ENCODE results near the gene SKIC8. TPM values are rescaled to one million over a fixed set of nuclear protein-coding genes. Genes with fewer than 3 reads are reported as not detected.

Gene SKIC8
- total RNA-seq, 1 experiment from 2014 or later = 55.5 TPM

DNA sequence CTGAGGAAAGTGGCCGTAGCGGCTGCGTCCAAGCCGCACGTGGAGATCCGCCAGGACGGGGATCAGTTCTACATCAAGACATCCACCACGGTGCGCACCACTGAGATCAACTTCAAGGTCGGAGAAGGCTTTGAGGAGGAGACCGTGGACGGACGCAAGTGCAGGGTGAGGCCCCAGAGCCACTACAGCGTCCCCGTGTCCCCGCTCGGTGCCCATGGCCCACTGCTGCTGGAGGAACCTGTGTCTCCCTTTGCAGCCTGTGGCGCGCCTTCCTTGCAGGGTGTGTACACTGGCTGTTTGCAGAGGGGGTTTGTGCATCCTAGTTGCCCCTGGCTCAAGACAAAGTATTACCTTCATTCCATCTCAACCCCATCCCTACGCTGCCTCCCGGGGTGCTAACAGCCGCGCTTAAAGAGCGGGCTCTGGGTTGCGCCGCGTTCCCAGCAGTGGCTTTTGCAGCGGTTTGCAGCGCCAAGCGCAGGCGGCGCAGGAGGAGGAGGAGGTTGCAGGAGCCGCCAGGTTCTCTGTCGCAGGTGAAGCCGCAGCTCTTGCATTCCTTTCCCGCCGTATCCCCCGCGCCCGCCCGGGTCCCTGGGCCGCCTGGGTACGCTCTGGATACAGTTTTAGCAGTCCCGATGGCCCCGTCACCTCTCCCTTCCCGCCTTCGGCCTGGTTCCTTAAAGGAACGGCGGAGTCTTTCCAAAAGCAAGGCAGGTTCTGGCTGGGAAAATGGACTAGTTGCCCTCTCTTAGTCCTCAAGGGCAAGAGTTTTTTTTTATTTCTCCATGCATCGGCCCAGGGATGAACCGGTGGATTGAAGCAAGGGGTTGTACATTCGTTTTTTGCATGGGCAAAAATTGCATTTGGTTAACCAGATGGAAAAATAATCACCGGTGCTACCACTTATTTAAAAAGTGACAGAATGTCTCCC lies 41.9 kb upstream of the SKIC8 start:
- peaks cover 14% of the 10 kb centered on the region for H3K27me3 ChIP-seq (replicated peaks; ENCODE audit: insufficient read depth, low read depth, low read length, poor library complexity)
- POLR2A ChIA-PET (ENCODE audit: low non-redundant PET) = no interaction called here
- no TSS peak for BruUV-seq (replicated peaks)
- no peaks in the 10 kb centered on the region for H3K9me3 ChIP-seq (ENCODE audit: low read depth, low read length, poor library complexity, severe bottlenecking)
- intact Hi-C loops (cut with micrococcal nuclease; ENCODE audit: unreplicated experiment) = no loop called here
- no peaks in the 10 kb centered on the region for H3K36me3 ChIP-seq (ENCODE audit: insufficient read depth, low read length, poor library complexity, severe bottlenecking)
- no peak for TF ChIP-seq EZH2 (IDR thresholded peaks at IDR 0.05; ENCODE audit: borderline replicate concordance, low read depth, low read length, poor library complexity, severe bottlenecking)
- TF ChIP-seq, protein P1, sequence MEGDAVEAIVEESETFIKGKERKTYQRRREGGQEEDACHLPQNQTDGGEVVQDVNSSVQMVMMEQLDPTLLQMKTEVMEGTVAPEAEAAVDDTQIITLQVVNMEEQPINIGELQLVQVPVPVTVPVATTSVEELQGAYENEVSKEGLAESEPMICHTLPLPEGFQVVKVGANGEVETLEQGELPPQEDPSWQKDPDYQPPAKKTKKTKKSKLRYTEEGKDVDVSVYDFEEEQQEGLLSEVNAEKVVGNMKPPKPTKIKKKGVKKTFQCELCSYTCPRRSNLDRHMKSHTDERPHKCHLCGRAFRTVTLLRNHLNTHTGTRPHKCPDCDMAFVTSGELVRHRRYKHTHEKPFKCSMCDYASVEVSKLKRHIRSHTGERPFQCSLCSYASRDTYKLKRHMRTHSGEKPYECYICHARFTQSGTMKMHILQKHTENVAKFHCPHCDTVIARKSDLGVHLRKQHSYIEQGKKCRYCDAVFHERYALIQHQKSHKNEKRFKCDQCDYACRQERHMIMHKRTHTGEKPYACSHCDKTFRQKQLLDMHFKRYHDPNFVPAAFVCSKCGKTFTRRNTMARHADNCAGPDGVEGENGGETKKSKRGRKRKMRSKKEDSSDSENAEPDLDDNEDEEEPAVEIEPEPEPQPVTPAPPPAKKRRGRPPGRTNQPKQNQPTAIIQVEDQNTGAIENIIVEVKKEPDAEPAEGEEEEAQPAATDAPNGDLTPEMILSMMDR (conservative IDR thresholded peaks at IDR 0.05; ENCODE audit: low read depth, low read length) = no peak
- H3K27ac ChIP-seq (ENCODE audit: low read depth, low read length, poor library complexity, severe bottlenecking) = no peak overlapping the region
- peak overlapping the region; percentile 58 for H3K4me3 ChIP-seq (ENCODE audit: low read depth, low read length, poor library complexity, severe bottlenecking)
- CTCF ChIA-PET = no interaction called here
- peaks cover 9% of the 10 kb centered on the region for H3K4me1 ChIP-seq (ENCODE audit: insufficient read depth, low read length, poor library complexity, severe bottlenecking)
- DNase-seq (ENCODE audit: low spot score) = no peak

DNA sequence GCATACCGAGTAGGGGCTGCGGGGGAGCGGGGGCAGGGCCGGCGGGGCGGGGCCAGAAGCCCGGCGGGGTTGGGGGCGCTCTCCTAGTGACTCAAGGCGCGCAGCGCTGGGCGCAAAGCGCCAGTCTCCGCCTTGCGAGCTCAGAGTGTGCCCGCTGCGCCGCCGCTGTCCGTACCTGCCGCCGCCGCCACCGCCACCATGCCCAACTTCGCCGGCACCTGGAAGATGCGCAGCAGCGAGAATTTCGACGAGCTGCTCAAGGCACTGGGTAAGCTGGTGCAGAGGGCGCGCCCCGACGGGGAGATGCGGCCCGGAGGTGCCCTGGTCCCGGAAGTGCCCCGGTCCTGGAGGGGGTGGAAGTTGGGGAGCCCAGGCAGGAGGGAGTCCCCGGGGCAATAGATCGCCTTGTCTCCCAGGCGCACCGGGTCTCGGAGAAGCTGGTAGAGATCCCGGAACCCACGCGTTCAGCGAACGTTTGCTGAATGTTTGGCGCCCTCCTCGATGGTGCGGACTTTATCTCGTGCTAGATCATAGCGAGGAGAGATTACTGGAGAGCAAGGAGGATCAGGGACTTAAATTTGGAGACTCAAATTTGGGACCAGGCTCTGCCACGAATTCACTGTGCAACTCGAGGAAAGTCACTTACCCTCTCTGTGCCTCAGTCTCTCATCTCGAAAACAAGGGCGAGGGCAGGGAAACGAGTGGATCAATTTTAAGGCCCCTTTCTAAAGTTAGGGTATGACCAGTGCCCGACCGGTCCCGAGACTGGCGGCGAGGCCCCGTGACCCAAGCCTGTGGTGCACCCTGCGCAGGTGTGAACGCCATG lies 41.0 kb upstream of the SKIC8 start, which contains the start of gene CRABP1:
CRABP1 (plus strand) TSS at position 123 of the 826 bp plus-strand sequence; CDS start at position 199, 76 bp downstream.
- CTCF ChIA-PET = no interaction called here

DNA sequence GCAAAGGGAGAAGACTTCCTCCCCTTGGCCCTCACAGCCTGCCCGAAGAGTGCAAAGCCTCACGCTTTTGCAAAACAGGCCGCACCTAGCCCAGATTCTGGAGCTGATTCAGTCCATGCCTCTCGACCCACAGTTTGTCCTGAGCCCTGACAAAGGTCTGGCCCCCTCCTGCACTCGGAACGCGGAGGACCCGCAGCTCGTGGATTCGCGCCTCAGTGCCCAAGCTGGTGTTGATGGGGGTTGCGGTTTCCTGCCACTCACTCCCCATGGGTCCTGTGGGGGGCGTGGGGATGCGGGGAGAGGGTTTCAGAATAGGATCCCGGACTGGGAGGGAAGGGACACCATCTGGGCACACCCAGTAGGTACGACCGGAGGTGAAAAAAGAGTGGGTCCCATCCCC lies 40.1 kb upstream of the SKIC8 start:
- intact Hi-C loops (cut with micrococcal nuclease; ENCODE audit: unreplicated experiment) = no loop called here
- BruUV-seq (replicated peaks) = no TSS peak
- DNase-seq (ENCODE audit: low spot score) = no peak
- Histone ChIP-seq H3K4me3 (ENCODE audit: low read depth, low read length, poor library complexity, severe bottlenecking) (peak overlapping the region; percentile 58), H3K27me3 (replicated peaks; ENCODE audit: insufficient read depth, low read depth, low read length, poor library complexity) (peaks cover 14% of the 10 kb centered on the region), H3K36me3 (ENCODE audit: insufficient read depth, low read length, poor library complexity, severe bottlenecking) (no peaks in the 10 kb centered on the region), H3K9me3 (ENCODE audit: low read depth, low read length, poor library complexity, severe bottlenecking) (no peaks in the 10 kb centered on the region), H3K4me1 (ENCODE audit: insufficient read depth, low read length, poor library complexity, severe bottlenecking) (peaks cover 9% of the 10 kb centered on the region), H3K27ac (ENCODE audit: low read depth, low read length, poor library complexity, severe bottlenecking) (no peak overlapping the region)
- no peak for TF ChIP-seq EZH2 (IDR thresholded peaks at IDR 0.05; ENCODE audit: borderline replicate concordance, low read depth, low read length, poor library complexity, severe bottlenecking)
- TF ChIP-seq, protein P1 (conservative IDR thresholded peaks at IDR 0.05; ENCODE audit: low read depth, low read length) = no peak
- POLR2A ChIA-PET (ENCODE audit: low non-redundant PET) = no interaction called here
- CTCF ChIA-PET = no interaction called here

More for the DNA sequence above, 41.0 kb upstream of the SKIC8 start, which contains the start of gene CRABP1:
- Histone ChIP-seq H3K9me3 (ENCODE audit: low read depth, low read length, poor library complexity, severe bottlenecking) (no peaks in the 10 kb centered on the region), H3K4me3 (ENCODE audit: low read depth, low read length, poor library complexity, severe bottlenecking) (peak within 1 kb of the TSS; percentile 58), H3K27ac (ENCODE audit: low read depth, low read length, poor library complexity, severe bottlenecking) (no peak within 1 kb of the TSS), H3K27me3 (replicated peaks; ENCODE audit: insufficient read depth, low read depth, low read length, poor library complexity) (peaks cover 14% of the 10 kb centered on the region), H3K36me3 (ENCODE audit: insufficient read depth, low read length, poor library complexity, severe bottlenecking) (no peaks in the 10 kb centered on the region), H3K4me1 (ENCODE audit: insufficient read depth, low read length, poor library complexity, severe bottlenecking) (peaks cover 9% of the 10 kb centered on the region)
- POLR2A ChIA-PET (ENCODE audit: low non-redundant PET) = no interaction called here
- peak; percentile 53 for TF ChIP-seq EZH2 (IDR thresholded peaks at IDR 0.05; ENCODE audit: borderline replicate concordance, low read depth, low read length, poor library complexity, severe bottlenecking)
- TF ChIP-seq, protein P1 (conservative IDR thresholded peaks at IDR 0.05; ENCODE audit: low read depth, low read length) = no peak; the same call in 1 of the 2 replicates
- intact Hi-C loops (cut with micrococcal nuclease; ENCODE audit: unreplicated experiment) = no loop called here
- no peak for DNase-seq (ENCODE audit: low spot score)
- BruUV-seq (replicated peaks) = no TSS peak

All from A673 (cell line).